Keratinocyte (primary cell): ENCODE results near the gene GPR37L1. TPM values are rescaled to one million over a fixed set of nuclear protein-coding genes. Genes with fewer than 3 reads are reported as not detected.

Experiments
- DNase-seq: peaks from one replicate; pipeline ENCODE4 v3.0.0-alpha.2; 2011; ENCODE audit warnings: low read depth, missing footprints, low spot score
- FAIRE-seq: peaks from 2 replicates; lab custom pipeline; 2011; peaks lifted over from hg19 to GRCh38; lab: Jason Lieb, UNC
- H2AFZ ChIP-seq: 2 replicates; pipeline ENCODE4 v1.6.0; 2012; ENCODE audit warnings: low read length, control low read depth, inconsistent platforms; ENCODE audit not compliant: control insufficient read depth
- H3K27ac ChIP-seq: 2 replicates; pipeline ENCODE4 v1.5.1; 2011; ENCODE audit warnings: low read length; ENCODE audit not compliant: control insufficient read depth, insufficient read depth
- H3K27me3 ChIP-seq: 3 replicates; pipeline ENCODE4 v1.6.0; 2011; ENCODE audit warnings: low read length; ENCODE audit not compliant: control insufficient read depth, insufficient read depth; ENCODE audit errors: extremely low read depth
- H3K36me3 ChIP-seq, 2 experiments: 2 replicates in 1 of 2; 3 replicates in 1 of 2; pipeline ENCODE4 v1.5.1; 2011; ENCODE audit warnings: low read length in 2 of 2, mild to moderate bottlenecking in 1 of 2; ENCODE audit not compliant: control insufficient read depth in 2 of 2, insufficient read depth in 2 of 2; ENCODE audit errors: extremely low read depth in 1 of 2
- H3K4me1 ChIP-seq: 3 replicates; pipeline ENCODE4 v1.5.1; 2011; ENCODE audit warnings: low read length; ENCODE audit not compliant: control insufficient read depth, insufficient read depth; ENCODE audit errors: extremely low read depth
- H3K4me2 ChIP-seq: 3 replicates; pipeline ENCODE4 v1.6.0; 2011; ENCODE audit warnings: low read depth, low read length; ENCODE audit not compliant: control insufficient read depth, insufficient read depth; ENCODE audit errors: extremely low read depth
- H3K4me3 ChIP-seq, 3 experiments: fragments of 200-600 bp in 1 of 3; sonication (generic) in 1 of 3; 2 replicates in 2 of 3; 3 replicates in 1 of 3; pipeline ENCODE4 v1.5.1; 2011 to 2016; ENCODE audit warnings: low read length in 3 of 3, mild to moderate bottlenecking in 3 of 3, control low read depth in 2 of 3, inconsistent platforms in 1 of 3, low read depth in 1 of 3, mixed read lengths in 1 of 3, mixed run types in 1 of 3, moderate library complexity in 1 of 3; ENCODE audit not compliant: control insufficient read depth in 2 of 3, insufficient read depth in 2 of 3; ENCODE audit errors: extremely low read depth in 1 of 3
- H3K79me2 ChIP-seq: 2 replicates; pipeline ENCODE4 v1.6.0; 2012; ENCODE audit warnings: low read length; ENCODE audit not compliant: control insufficient read depth, insufficient read depth
- H3K9ac ChIP-seq: 3 replicates; pipeline ENCODE4 v1.6.0; 2011; ENCODE audit warnings: low read length; ENCODE audit not compliant: control insufficient read depth, insufficient read depth; ENCODE audit errors: extremely low read depth
- H3K9me1 ChIP-seq: 3 replicates; pipeline ENCODE4 v1.6.0; 2011; ENCODE audit warnings: low read length; ENCODE audit not compliant: control insufficient read depth, insufficient read depth; ENCODE audit errors: extremely low read depth
- H3K9me3 ChIP-seq: 2 replicates; pipeline ENCODE4 v1.5.1; 2012; ENCODE audit warnings: low read depth, low read length; ENCODE audit not compliant: control insufficient read depth
- H4K20me1 ChIP-seq: 3 replicates; pipeline ENCODE4 v1.6.0; 2011; ENCODE audit warnings: low read length; ENCODE audit not compliant: control insufficient read depth, insufficient read depth; ENCODE audit errors: extremely low read depth
- EZH2 ChIP-seq: IDR thresholded peaks from one replicate; pipeline ENCODE4 v1.6.1; 2012; ENCODE audit warnings: inconsistent platforms, mild to moderate bottlenecking, low read length, moderate library complexity
- dilution Hi-C: fragments of 300-500 bp; cut with MboI; formaldehyde crosslinking; loops from one replicate; pipeline ENCODE4 v1.7.0; 2020; ENCODE audit warnings: low sequenced_read_pairs; ENCODE audit not compliant: extremely low pct_ligation_motif_present
- polyA plus RNA-seq, 5 experiments: library from polyadenylated mRNA; depleted of rRNA in 3 of 5; stranded (reverse) in 3 of 5; stranded (forward) in 1 of 5; unstranded in 1 of 5; fragments of >200 nt; gene quantifications; 1 replicate in 1 of 5; 2 replicates in 3 of 5; 3 replicates in 1 of 5; pipeline versions ENCODE4 v1.2.1 to v1.2.3, GENCODE V29; 2011 to 2012; ENCODE audit warnings: missing spikeins in 2 of 5, low read depth in 1 of 5, low replicate concordance in 1 of 5
- TF ChIP-seq, protein P1 (sequence below), 3 experiments: IDR thresholded peaks in 1 of 3; conservative IDR thresholded peaks in 1 of 3; optimal IDR thresholded peaks in 1 of 3; 2 replicates in 2 of 3; 3 replicates in 1 of 3; pipeline versions ENCODE3 to v1.5.1; 2011; ENCODE audit warnings: low read length in 3 of 3, mild to moderate bottlenecking in 3 of 3, moderate library complexity in 2 of 3, control low read depth in 1 of 3, inconsistent platforms in 1 of 3; ENCODE audit not compliant: insufficient read depth in 2 of 3; ENCODE audit errors: extremely low read depth in 1 of 3

Gene GPR37L1
- polyA plus RNA-seq, 1 donor (not counting 4 experiments of a cell fraction or from before 2014, with no cell fraction given) = not detected

DNA sequence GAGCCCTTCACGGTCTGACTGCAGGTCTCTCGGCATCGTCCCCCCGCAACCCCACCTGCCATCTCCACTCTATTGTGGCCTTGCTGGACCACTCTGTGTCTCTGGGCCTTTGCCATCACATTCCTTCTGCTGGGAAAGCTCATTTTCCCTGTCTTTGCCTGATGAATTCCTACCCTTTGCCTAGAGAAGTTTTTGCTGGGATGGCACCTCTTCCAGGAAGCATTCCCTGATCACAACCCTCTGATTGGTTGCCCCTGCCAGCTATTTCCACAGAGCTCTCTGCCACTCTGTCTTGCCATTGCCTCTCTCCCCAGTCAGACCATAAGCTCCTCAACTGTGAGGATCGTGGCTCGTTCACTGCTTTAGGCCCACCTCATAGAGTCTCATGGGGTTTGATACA lies 28.9 kb upstream of the GPR37L1 start:
- no peak overlapping the region for H2AFZ ChIP-seq

DNA sequence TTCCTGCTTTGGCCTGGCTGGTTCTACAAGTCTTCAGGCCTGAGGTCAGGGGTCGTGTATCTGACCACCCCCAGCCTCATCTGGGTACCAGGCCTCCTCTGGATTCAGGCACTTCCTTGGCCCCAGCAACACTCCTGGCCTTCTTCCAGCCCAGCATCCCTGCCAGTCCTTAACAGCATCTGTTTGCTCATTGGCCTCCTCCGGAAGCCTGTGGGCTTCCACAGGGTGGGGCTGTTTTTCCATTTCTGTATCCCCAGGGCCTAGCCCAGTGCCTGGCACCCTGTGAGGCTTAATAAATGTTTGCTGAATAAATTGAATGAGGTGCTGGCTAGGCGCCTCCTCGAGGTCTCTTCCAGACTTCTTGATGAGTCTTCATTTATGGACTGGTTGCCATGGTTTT lies 21.5 kb upstream of the GPR37L1 start:
- H3K27me3 ChIP-seq = no peaks in the 10 kb centered on the region
- H3K4me2 ChIP-seq = no peak overlapping the region
- peaks cover 10% of the 10 kb centered on the region for H3K4me1 ChIP-seq
- H3K36me3 ChIP-seq = no peaks in the 10 kb centered on the region
- no peaks in the 10 kb centered on the region for H3K9me3 ChIP-seq
- no peak overlapping the region for H3K27ac ChIP-seq
- DNase-seq (no peak), FAIRE-seq (no peak)
- H4K20me1 ChIP-seq = no peaks in the 10 kb centered on the region
- no peaks in the 10 kb centered on the region for H3K79me2 ChIP-seq
- TF ChIP-seq, protein P1, sequence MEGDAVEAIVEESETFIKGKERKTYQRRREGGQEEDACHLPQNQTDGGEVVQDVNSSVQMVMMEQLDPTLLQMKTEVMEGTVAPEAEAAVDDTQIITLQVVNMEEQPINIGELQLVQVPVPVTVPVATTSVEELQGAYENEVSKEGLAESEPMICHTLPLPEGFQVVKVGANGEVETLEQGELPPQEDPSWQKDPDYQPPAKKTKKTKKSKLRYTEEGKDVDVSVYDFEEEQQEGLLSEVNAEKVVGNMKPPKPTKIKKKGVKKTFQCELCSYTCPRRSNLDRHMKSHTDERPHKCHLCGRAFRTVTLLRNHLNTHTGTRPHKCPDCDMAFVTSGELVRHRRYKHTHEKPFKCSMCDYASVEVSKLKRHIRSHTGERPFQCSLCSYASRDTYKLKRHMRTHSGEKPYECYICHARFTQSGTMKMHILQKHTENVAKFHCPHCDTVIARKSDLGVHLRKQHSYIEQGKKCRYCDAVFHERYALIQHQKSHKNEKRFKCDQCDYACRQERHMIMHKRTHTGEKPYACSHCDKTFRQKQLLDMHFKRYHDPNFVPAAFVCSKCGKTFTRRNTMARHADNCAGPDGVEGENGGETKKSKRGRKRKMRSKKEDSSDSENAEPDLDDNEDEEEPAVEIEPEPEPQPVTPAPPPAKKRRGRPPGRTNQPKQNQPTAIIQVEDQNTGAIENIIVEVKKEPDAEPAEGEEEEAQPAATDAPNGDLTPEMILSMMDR (optimal IDR thresholded peaks at IDR 0.05 in 1 of 3, IDR thresholded peaks at IDR 0.05 in 1 of 3, conservative IDR thresholded peaks at IDR 0.05 in 1 of 3; ENCODE audit: extremely low read depth in 1 of 3, insufficient read depth in 2 of 3, low read length in 3 of 3) = no peak
- TF ChIP-seq EZH2 = no peak
- no peak overlapping the region for H2AFZ ChIP-seq
- no peaks in the 10 kb centered on the region for H3K9me1 ChIP-seq
- dilution Hi-C loops = no loop called here
- no peak overlapping the region for H3K9ac ChIP-seq
- H3K4me3 ChIP-seq = no peak overlapping the region

More for the DNA sequence above, 28.9 kb upstream of the GPR37L1 start:
- no peak for FAIRE-seq
- H3K9ac ChIP-seq = no peak overlapping the region
- TF ChIP-seq, protein P1 (optimal IDR thresholded peaks at IDR 0.05 in 1 of 3, IDR thresholded peaks at IDR 0.05 in 1 of 3, conservative IDR thresholded peaks at IDR 0.05 in 1 of 3; ENCODE audit: extremely low read depth in 1 of 3, insufficient read depth in 2 of 3, low read length in 3 of 3) = no peak
- TF ChIP-seq EZH2 = no peak
- no peaks in the 10 kb centered on the region for H3K9me3 ChIP-seq
- no peak overlapping the region for H3K27ac ChIP-seq
- H3K9me1 ChIP-seq = no peaks in the 10 kb centered on the region
- H3K27me3 ChIP-seq = no peaks in the 10 kb centered on the region
- no peak for DNase-seq
- H4K20me1 ChIP-seq = no peaks in the 10 kb centered on the region
- H3K4me1 ChIP-seq = no peaks in the 10 kb centered on the region
- dilution Hi-C loops = no loop called here
- no peaks in the 10 kb centered on the region for H3K36me3 ChIP-seq
- H3K79me2 ChIP-seq = no peaks in the 10 kb centered on the region
- H3K4me2 ChIP-seq = no peak overlapping the region
- H3K4me3 ChIP-seq = no peak overlapping the region
